ENCODE data around the gene ZDHHC11B. TPM values are rescaled to one million over a fixed set of nuclear protein-coding genes. Genes with fewer than 3 reads are reported as not detected.
A peak's percentile ranks its signal among the peaks of the same experiment; 100 is the strongest.

ZDHHC11B gene
- total RNA-seq, 1 experiment from 2014 or later = 1.4 TPM

DNA sequence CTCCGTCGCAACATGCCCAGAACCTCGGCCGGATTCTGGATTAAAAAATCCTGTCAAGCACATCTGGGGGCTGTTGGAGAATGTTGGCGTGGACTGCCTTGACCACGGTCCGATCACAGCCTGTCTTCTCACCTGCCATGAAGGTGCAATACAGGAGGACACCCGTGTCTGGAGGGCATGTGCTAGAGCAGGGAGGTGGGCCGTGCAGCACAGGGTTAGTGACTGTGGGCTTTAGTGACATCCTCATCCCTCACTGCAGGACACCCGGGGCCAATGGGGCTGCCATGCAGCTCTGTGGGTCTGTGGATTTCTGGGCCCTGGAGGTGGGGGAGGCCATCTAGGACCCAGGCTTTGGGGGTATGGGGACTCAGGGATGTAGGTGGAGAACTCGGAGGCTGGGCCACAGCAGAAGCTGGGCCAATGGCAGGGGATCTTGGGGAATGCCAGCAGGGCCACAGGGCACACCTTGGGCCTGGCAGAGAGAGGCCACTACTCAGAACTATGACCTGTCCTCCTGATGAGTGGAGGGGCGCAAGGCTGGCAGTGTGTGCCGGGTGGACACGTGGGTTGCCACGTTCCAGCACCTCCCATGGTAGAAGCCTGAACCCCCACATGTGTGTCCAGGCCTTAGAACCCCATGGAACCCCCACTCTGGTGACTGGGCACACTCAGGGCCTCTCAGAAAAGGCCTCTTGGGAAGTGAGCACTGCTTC, 23.3 kb downstream of the ZDHHC11B start:
- no peak overlapping the region for H2AFZ ChIP-seq (ENCODE audit: low read length)
- H3K4me2 ChIP-seq (ENCODE audit: insufficient read depth, insufficient read length, low read length) = no peak overlapping the region
- no peak overlapping the region for H4K8ac ChIP-seq (replicated peaks; ENCODE audit: insufficient read length, low read depth, low read length)

More for the DNA sequence above, 23.3 kb downstream of the ZDHHC11B start:
- H3K4me1 Mint-ChIP-seq = peaks cover 0 to 6% of the 10 kb centered on the region in 2 experiments; a peak in 1 of 4 replicates
- Histone ChIP-seq H3K23me2 (ENCODE audit: insufficient read length, low read depth, low read length, poor library complexity, severe bottlenecking) (no peaks in the 10 kb centered on the region), H2BK120ac (ENCODE audit: low read depth, low read length, poor library complexity, severe bottlenecking) (no peak overlapping the region), H2BK12ac (ENCODE audit: insufficient read length, low read depth, low read length) (no peak overlapping the region), H4K91ac (ENCODE audit: insufficient read length, low read depth, low read length) (no peak overlapping the region), H2BK5ac (ENCODE audit: insufficient read length, low read length) (no peak overlapping the region), H3K4me1 (ENCODE audit: insufficient read depth, low read length) (no peaks in the 10 kb centered on the region), H3K14ac (ENCODE audit: insufficient read depth, low read length) (0 out of 2 replicates have a peak overlapping the region, but pooled peaks have one; percentile 33), H3K23ac (ENCODE audit: insufficient read length, low read depth, low read length) (no peak overlapping the region), H2AK5ac (ENCODE audit: insufficient read length, low read length) (no peak overlapping the region), H2BK15ac (ENCODE audit: low read depth, low read length) (no peak overlapping the region), H3K9me3 (ENCODE audit: control insufficient read depth, low read depth, low read length) (no peaks in the 10 kb centered on the region), H4K5ac (ENCODE audit: insufficient read length, low read depth, low read length) (no peak overlapping the region), H3K79me2 (ENCODE audit: insufficient read depth, low read length) (no peaks in the 10 kb centered on the region), H3T11ph (ENCODE audit: low read length) (no peak overlapping the region), H3K79me1 (ENCODE audit: insufficient read depth, low read depth, low read length, poor library complexity, severe bottlenecking) (no peaks in the 10 kb centered on the region), H3K9ac (ENCODE audit: extremely low read depth, insufficient read length, low read length) (no peak overlapping the region), H3K27ac (ENCODE audit: insufficient read length, low read depth, low read length) (no peak overlapping the region), H3K4ac (ENCODE audit: low read depth, low read length) (no peak overlapping the region; the same call in 1 of the 2 replicates), H2BK20ac (ENCODE audit: low read depth, low read length, poor library complexity, severe bottlenecking) (no peak overlapping the region), H3K27me3 (ENCODE audit: insufficient read depth, low read length) (no peaks in the 10 kb centered on the region), H4K20me1 (ENCODE audit: control insufficient read depth, insufficient read depth, insufficient read length) (peaks cover 4% of the 10 kb centered on the region), H3K56ac (ENCODE audit: insufficient read length, low read depth, low read length) (no peak overlapping the region), H3K18ac (ENCODE audit: insufficient read length, low read depth, low read length) (no peak overlapping the region)
- H3K27ac Mint-ChIP-seq = 0 out of 7 replicates have a peak overlapping the region, but pooled peaks of 1 of the 3 experiments have one; percentile 32
- DNase-seq = peak; percentile 21
- TF ChIP-seq, protein P1, sequence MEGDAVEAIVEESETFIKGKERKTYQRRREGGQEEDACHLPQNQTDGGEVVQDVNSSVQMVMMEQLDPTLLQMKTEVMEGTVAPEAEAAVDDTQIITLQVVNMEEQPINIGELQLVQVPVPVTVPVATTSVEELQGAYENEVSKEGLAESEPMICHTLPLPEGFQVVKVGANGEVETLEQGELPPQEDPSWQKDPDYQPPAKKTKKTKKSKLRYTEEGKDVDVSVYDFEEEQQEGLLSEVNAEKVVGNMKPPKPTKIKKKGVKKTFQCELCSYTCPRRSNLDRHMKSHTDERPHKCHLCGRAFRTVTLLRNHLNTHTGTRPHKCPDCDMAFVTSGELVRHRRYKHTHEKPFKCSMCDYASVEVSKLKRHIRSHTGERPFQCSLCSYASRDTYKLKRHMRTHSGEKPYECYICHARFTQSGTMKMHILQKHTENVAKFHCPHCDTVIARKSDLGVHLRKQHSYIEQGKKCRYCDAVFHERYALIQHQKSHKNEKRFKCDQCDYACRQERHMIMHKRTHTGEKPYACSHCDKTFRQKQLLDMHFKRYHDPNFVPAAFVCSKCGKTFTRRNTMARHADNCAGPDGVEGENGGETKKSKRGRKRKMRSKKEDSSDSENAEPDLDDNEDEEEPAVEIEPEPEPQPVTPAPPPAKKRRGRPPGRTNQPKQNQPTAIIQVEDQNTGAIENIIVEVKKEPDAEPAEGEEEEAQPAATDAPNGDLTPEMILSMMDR (conservative IDR thresholded peaks at IDR 0.05) = no peak
- peaks cover 0 to 10% (median 4%) of the 10 kb centered on the region in 3 experiments; a peak in 3 of 7 replicates for H3K36me3 Mint-ChIP-seq (ENCODE audit: insufficient read depth in 1 of 3, low read depth in 3 of 3)
- H3K4me3 Mint-ChIP-seq = no peak overlapping the region
- WGBS (ENCODE audit: extremely low coverage, insufficient read length, low lambda C conversion rate) = no CpG with 5 or more reads among the region's 15 CpGs
- peaks cover 9% of the 10 kb centered on the region for H3K27me3 Mint-ChIP-seq (ENCODE audit: low read depth)
- H3K9me3 Mint-ChIP-seq = peaks cover 8 to 18% of the 10 kb centered on the region in 2 experiments; a peak in 4 of 5 replicates
